PC-3 (cell line): ENCODE results near the gene ERRFI1. TPM values are rescaled to one million over a fixed set of nuclear protein-coding genes. Genes with fewer than 3 reads are reported as not detected.

Experiments
- ATAC-seq: fragments of 200-7000 bp; cut with Tn5 transposase; 2 replicates; pipeline ENCODE4 v1.9.1; 2020; ENCODE audit warnings: mild to moderate bottlenecking, moderate library complexity
- BruUV-seq: library from RNA; stranded (reverse); fragments of 400-500 nt; replicated peaks from 2 replicates; lab custom pipeline; 2021; lab: Mats Ljungman, UMichigan
- CTCF ChIA-PET: fragments of 300-600 bp; sonication (Branson Sonifier 250); formaldehyde crosslinking; loops from one replicate; lab custom pipeline; 2022; ENCODE audit warnings: antibody characterized with exemption; lab: Charles Lee
- POLR2A ChIA-PET: fragments of 300-600 bp; sonication (Branson Sonifier 250); formaldehyde crosslinking; loops from one replicate; lab custom pipeline; 2022; ENCODE audit warnings: antibody characterized with exemption; ENCODE audit not compliant: unreplicated experiment; lab: Charles Lee
- DNase-seq: peaks from one replicate; pipeline ENCODE4 v3.0.0-alpha.2; 2015
- H2AFZ ChIP-seq: fragments of 300-600 bp; sonication (generic); 2 replicates; pipeline ENCODE4 v1.6.0; 2016; ENCODE audit warnings: antibody characterized with exemption, low read length
- H3F3A ChIP-seq: fragments of 300-600 bp; sonication (generic); one replicate; pipeline ENCODE4 v1.6.0; 2017; ENCODE audit warnings: antibody characterized with exemption, low read length, control low read depth, mild to moderate bottlenecking; ENCODE audit not compliant: unreplicated experiment
- H3K27ac ChIP-seq: fragments of 300-600 bp; sonication (generic); 2 replicates; pipeline ENCODE4 v1.5.1; 2016; ENCODE audit warnings: mild to moderate bottlenecking, low read length
- H3K27me3 ChIP-seq: fragments of 300-600 bp; sonication (generic); 2 replicates; pipeline ENCODE4 v1.6.1; 2016; ENCODE audit warnings: low read length, mixed read lengths
- H3K36me3 ChIP-seq: fragments of 300-600 bp; sonication (generic); 2 replicates; pipeline ENCODE4 v1.6.1; 2016; ENCODE audit warnings: low read depth, mixed run types, low read length, mixed read lengths
- H3K4me1 ChIP-seq: fragments of 300-600 bp; sonication (generic); 2 replicates; pipeline ENCODE4 v1.5.1; 2016; ENCODE audit warnings: low read length; ENCODE audit not compliant: insufficient read depth
- H3K4me2 ChIP-seq: fragments of 300-600 bp; sonication (generic); 2 replicates; pipeline ENCODE4 v1.6.0; 2016; ENCODE audit warnings: low read length
- H3K4me3 ChIP-seq: fragments of 300-600 bp; sonication (generic); 2 replicates; pipeline ENCODE4 v1.5.1; 2016; ENCODE audit warnings: mild to moderate bottlenecking, low read length, mixed read lengths
- H3K79me2 ChIP-seq: fragments of 300-600 bp; sonication (generic); 2 replicates; pipeline ENCODE4 v1.6.1; 2017; ENCODE audit warnings: low read length, mixed read lengths
- H3K9ac ChIP-seq: fragments of 300-600 bp; sonication (generic); 2 replicates; pipeline ENCODE4 v1.6.0; 2016; ENCODE audit warnings: mild to moderate bottlenecking, low read length
- H3K9me2 ChIP-seq: fragments of 300-600 bp; sonication (generic); replicated peaks from 2 replicates; pipeline ENCODE4 v1.6.1; 2016; ENCODE audit warnings: mixed run types, low read length, mixed read lengths
- H3K9me3 ChIP-seq: fragments of 300-600 bp; sonication (generic); 2 replicates; pipeline ENCODE4 v1.6.1; 2016; ENCODE audit warnings: low read length, mixed read lengths
- H4K20me1 ChIP-seq: fragments of 300-600 bp; sonication (generic); 2 replicates; pipeline ENCODE4 v1.6.1; 2016; ENCODE audit warnings: low read length, mixed read lengths
- CTCF ChIP-seq: fragments of 300-600 bp; sonication (generic); conservative IDR thresholded peaks from 2 replicates; pipeline ENCODE4 v1.5.1; 2017; ENCODE audit warnings: antibody characterized with exemption, low read depth, mild to moderate bottlenecking, low read length
- EZH2 ChIP-seq: fragments of 300-600 bp; sonication (generic); IDR thresholded peaks from one replicate; pipeline ENCODE4 v1.6.1; 2017; ENCODE audit warnings: antibody characterized with exemption, mild to moderate bottlenecking, low read length; ENCODE audit not compliant: unreplicated experiment
- EZH2phosphoT487 ChIP-seq: fragments of 300-600 bp; sonication (generic); IDR thresholded peaks from 2 replicates; pipeline ENCODE4 v1.6.1; 2018; ENCODE audit warnings: mild to moderate bottlenecking, antibody characterized with exemption, low read length, borderline replicate concordance
- intact Hi-C: fragments of 100-400 bp; cut with micrococcal nuclease; formaldehyde crosslinking; loops from 2 replicates; pipeline ENCODE4 v1.9.0; 2023
- total RNA-seq: library from RNA; depleted of rRNA; stranded (reverse); fragments of >200 nt; gene quantifications from 2 replicates; pipeline ENCODE4 v1.2.3, GENCODE V29; 2014

The ERRFI1 gene
- total RNA-seq, 1 experiment from 2014 or later: 218 TPM

GRCh38 chr1:8018492-8019228 lies 7.4 kb downstream of the ERRFI1 start:
- Histone ChIP-seq H3K79me2 (peaks cover 100% of the 10 kb centered on the region), H3K4me1 (peaks cover 84% of the 10 kb centered on the region), H3K9me3 (no peaks in the 10 kb centered on the region), H2AFZ (no peak overlapping the region), H3F3A (peaks cover 31% of the 10 kb centered on the region), H3K4me3 (peak overlapping the region; percentile 98), H3K4me2 (peak overlapping the region; percentile 98), H4K20me1 (peaks cover 98% of the 10 kb centered on the region), H3K27ac (peak overlapping the region; percentile 38; the same call in 1 of the 2 replicates), H3K9ac (no peak overlapping the region), H3K36me3 (peaks cover 68% of the 10 kb centered on the region), H3K27me3 (no peaks in the 10 kb centered on the region), H3K9me2 (no peaks in the 10 kb centered on the region)
- intact Hi-C loops: no loop called here
- ATAC-seq: peak; percentile 1; the same call in 1 of the 2 replicates
- TF ChIP-seq CTCF: no peak
- peak; percentile 61 for DNase-seq
- BruUV-seq: no TSS peak
- ChIA-PET POLR2A (interaction anchor here (0.5 to 0.6 kb wide), 5 partner anchors 12 to 266 kb away, joined by 3 to 15 read pairs (median 3); no protein-coding TSS in a partner anchor), CTCF (no interaction called here)

- ATAC-seq (no peak), DNase-seq (peak; percentile 64)
- H3K4me1 ChIP-seq: peaks cover 75% of the 10 kb centered on the region
- H3K27ac ChIP-seq: peak overlapping the region; percentile 17
- H3K27me3 ChIP-seq: no peaks in the 10 kb centered on the region
- BruUV-seq: no TSS peak
- POLR2A ChIA-PET: interaction anchor here (0.7 to 0.9 kb wide), 2 partner anchors 66 kb away, joined by 3 read pairs; no protein-coding TSS in a partner anchor
- CTCF ChIA-PET: interaction anchor here (0.7 to 0.8 kb wide), 2 partner anchors 68 to 296 kb away, joined by 3 read pairs; no protein-coding TSS in a partner anchor
- peaks cover 100% of the 10 kb centered on the region for H3K79me2 ChIP-seq
- H2AFZ ChIP-seq: no peak overlapping the region
- no peak overlapping the region; the same call in 1 of the 2 replicates for H3K9ac ChIP-seq
- H3K4me3 ChIP-seq: peak overlapping the region; percentile 14; the same call in 1 of the 2 replicates
- H3K4me2 ChIP-seq: peak overlapping the region; percentile 98
- intact Hi-C loops: no loop called here
- peaks cover 98% of the 10 kb centered on the region for H4K20me1 ChIP-seq
- peaks cover 68% of the 10 kb centered on the region for H3K36me3 ChIP-seq
- H3F3A ChIP-seq: peaks cover 41% of the 10 kb centered on the region
- no peaks in the 10 kb centered on the region for H3K9me2 ChIP-seq
- no peaks in the 10 kb centered on the region for H3K9me3 ChIP-seq
- no peak for TF ChIP-seq CTCF
- no peak for TF ChIP-seq EZH2
- no peak for TF ChIP-seq EZH2phosphoT487
These were observed 8.5 kb downstream of the ERRFI1 start for GRCh38 chr1:8017495-8018197.
